Measurements from ENCODE around the gene FANCM. TPM values are rescaled to one million over a fixed set of nuclear protein-coding genes. Genes with fewer than 3 reads are reported as not detected.

The FANCM gene
- total and polyA plus RNA-seq, 9 of the 15 experiments (the other 6 are each of a cell fraction or from before 2014, with no cell fraction given) = 5.1 to 14.4 (median 6.2) TPM

DNA sequence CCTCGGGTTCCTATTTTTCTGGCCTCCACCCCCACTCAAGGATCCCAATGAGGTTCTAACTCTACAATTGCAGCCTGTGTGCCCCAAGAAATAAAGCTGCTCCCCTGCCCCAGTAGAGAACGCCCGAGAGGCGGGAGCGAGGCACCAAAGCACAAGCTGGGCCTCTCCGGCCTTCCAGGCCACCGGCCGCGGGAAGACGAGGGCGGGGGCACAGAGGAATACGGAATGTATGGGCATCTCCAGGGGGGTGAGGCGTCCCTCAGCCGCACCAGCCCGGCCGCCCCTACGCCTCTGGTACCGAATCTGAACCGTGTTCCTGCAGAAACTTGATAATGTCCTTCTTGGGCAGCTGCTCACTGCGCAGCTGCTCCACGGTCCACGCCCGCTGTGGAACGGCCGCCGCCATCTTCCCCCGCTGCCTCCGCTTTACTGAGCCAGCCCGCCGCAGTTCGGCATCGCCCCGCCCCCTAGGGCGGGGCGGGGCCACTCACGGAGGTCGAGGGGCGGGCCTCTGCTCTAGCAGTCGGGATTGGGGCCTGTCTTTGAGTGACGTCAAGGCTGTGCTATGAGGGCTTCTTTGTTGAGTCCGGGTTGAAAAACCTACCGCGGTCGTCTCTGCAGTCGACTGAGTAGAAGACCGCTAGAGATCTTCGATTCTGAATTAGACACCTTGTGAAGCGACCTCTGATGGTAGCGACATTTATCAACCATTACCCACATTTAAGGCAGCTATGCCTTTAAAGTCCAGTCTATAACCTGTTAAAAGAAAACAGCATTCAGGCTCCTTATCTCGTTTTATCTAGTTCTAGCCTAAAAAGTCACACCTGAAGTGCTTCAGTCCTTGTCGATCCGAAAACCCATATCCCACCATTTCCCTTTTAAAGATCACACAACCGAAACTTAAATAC is 1.4 kb upstream of the FANCM start, which contains the start of gene FKBP3 (continued):
- no peak for TF ChIP-seq FOXA3 (CRISPR knock-in tag; conservative IDR thresholded peaks at IDR 0.05 in 1 of 2, IDR thresholded peaks at IDR 0.05 in 1 of 2)
- TF ChIP-seq, protein P1, sequence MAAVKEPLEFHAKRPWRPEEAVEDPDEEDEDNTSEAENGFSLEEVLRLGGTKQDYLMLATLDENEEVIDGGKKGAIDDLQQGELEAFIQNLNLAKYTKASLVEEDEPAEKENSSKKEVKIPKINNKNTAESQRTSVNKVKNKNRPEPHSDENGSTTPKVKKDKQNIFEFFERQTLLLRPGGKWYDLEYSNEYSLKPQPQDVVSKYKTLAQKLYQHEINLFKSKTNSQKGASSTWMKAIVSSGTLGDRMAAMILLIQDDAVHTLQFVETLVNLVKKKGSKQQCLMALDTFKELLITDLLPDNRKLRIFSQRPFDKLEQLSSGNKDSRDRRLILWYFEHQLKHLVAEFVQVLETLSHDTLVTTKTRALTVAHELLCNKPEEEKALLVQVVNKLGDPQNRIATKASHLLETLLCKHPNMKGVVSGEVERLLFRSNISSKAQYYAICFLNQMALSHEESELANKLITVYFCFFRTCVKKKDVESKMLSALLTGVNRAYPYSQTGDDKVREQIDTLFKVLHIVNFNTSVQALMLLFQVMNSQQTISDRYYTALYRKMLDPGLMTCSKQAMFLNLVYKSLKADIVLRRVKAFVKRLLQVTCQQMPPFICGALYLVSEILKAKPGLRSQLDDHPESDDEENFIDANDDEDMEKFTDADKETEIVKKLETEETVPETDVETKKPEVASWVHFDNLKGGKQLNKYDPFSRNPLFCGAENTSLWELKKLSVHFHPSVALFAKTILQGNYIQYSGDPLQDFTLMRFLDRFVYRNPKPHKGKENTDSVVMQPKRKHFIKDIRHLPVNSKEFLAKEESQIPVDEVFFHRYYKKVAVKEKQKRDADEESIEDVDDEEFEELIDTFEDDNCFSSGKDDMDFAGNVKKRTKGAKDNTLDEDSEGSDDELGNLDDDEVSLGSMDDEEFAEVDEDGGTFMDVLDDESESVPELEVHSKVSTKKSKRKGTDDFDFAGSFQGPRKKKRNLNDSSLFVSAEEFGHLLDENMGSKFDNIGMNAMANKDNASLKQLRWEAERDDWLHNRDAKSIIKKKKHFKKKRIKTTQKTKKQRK (IDR thresholded peaks at IDR 0.05; ENCODE audit: borderline replicate concordance, low read depth, low read length) = no peak
- 0 out of 2 replicates have a peak, but pooled peaks have one; percentile 56 for TF ChIP-seq CTBP1 (IDR thresholded peaks at IDR 0.05; ENCODE audit: borderline replicate concordance)
- TF ChIP-seq CC2D1A (IDR thresholded peaks at IDR 0.05) = peak; percentile 60; the same call in 1 of the 2 replicates
- no peak for TF ChIP-seq ZNF785 (CRISPR knock-in tag; IDR thresholded peaks at IDR 0.05)
- TF ChIP-seq DNMT1 (IDR thresholded peaks at IDR 0.05) = no peak
- no peak for TF ChIP-seq ETV6 (IDR thresholded peaks at IDR 0.05; ENCODE audit: borderline replicate concordance in 1 of 2, low read depth in 2 of 2, low read length in 1 of 2)
- TF ChIP-seq ETV6 (CRISPR knock-in tag; IDR thresholded peaks at IDR 0.05; ENCODE audit: borderline replicate concordance) = no peak
- TF ChIP-seq EWSR1 (IDR thresholded peaks at IDR 0.05; ENCODE audit: borderline replicate concordance, low read depth, partially characterized antibody) = no peak
- TF ChIP-seq SP2 (IDR thresholded peaks at IDR 0.05; ENCODE audit: extremely low read depth, low read depth, low read length, poor library complexity, severe bottlenecking) = peak; percentile 66
- TF ChIP-seq, protein P2, sequence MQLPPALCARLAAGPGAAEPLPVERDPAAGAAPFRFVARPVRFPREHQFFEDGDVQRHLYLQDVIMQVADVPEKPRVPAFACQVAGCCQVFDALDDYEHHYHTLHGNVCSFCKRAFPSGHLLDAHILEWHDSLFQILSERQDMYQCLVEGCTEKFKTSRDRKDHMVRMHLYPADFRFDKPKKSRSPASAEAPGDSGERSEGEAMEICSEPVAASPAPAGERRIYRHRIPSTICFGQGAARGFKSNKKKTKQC (CRISPR knock-in tag; IDR thresholded peaks at IDR 0.05) = no peak
- TF ChIP-seq, protein P3, sequence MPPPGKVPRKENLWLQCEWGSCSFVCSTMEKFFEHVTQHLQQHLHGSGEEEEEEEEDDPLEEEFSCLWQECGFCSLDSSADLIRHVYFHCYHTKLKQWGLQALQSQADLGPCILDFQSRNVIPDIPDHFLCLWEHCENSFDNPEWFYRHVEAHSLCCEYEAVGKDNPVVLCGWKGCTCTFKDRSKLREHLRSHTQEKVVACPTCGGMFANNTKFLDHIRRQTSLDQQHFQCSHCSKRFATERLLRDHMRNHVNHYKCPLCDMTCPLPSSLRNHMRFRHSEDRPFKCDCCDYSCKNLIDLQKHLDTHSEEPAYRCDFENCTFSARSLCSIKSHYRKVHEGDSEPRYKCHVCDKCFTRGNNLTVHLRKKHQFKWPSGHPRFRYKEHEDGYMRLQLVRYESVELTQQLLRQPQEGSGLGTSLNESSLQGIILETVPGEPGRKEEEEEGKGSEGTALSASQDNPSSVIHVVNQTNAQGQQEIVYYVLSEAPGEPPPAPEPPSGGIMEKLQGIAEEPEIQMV (tag; conservative IDR thresholded peaks at IDR 0.05; ENCODE audit: low read depth) = 0 out of 2 replicates have a peak, but pooled peaks have one; percentile 44
- no peak for TF ChIP-seq SMAD4 (CRISPR knock-in tag; conservative IDR thresholded peaks at IDR 0.05)
- TF ChIP-seq TSC22D4 (tag; IDR thresholded peaks at IDR 0.05) = no peak
- TF ChIP-seq CBX8 (IDR thresholded peaks at IDR 0.05; ENCODE audit: borderline replicate concordance, extremely low read depth, low read depth, low read length, poor library complexity, severe bottlenecking) = no peak
- 0 out of 4 replicates have a peak, but pooled peaks of 1 of the 2 experiments have one; percentile 44 for TF ChIP-seq CSDE1 (IDR thresholded peaks at IDR 0.05)
- TF ChIP-seq SMC3 (conservative IDR thresholded peaks at IDR 0.05; ENCODE audit: insufficient read depth, low read depth, low read length) = no peak
- TF ChIP-seq NRF1 (conservative IDR thresholded peaks at IDR 0.05 in 1 of 2, IDR thresholded peaks at IDR 0.05 in 1 of 2) = peak; percentile 65 to 72
